H9 (cell line): ENCODE results near the gene DERA. TPM values are rescaled to one million over a fixed set of nuclear protein-coding genes. Genes with fewer than 3 reads are reported as not detected.

ENCODE experiments used
- DNase-seq: peaks from one replicate; pipeline ENCODE4 v3.0.0-alpha.2; 2017
- H2AFZ ChIP-seq: one replicate; pipeline ENCODE4 v1.6.1; 2013; ENCODE audit warnings: mild to moderate bottlenecking, low read length, control low read depth, moderate library complexity
- H2AK5ac ChIP-seq: 2 replicates; pipeline ENCODE4 v1.6.1; 2013; ENCODE audit warnings: low read length, control low read depth, mixed read lengths; ENCODE audit not compliant: insufficient read length
- H2BK120ac ChIP-seq: one replicate; pipeline ENCODE4 v1.6.1; 2013; ENCODE audit warnings: low read depth, mild to moderate bottlenecking, low read length, control low read depth, inconsistent platforms; ENCODE audit not compliant: poor library complexity, severe bottlenecking
- H2BK12ac ChIP-seq: 2 replicates; pipeline ENCODE4 v1.6.1; 2013; ENCODE audit warnings: low read length, control low read depth, mixed read lengths, low read depth; ENCODE audit not compliant: insufficient read length
- H2BK15ac ChIP-seq: 2 replicates; pipeline ENCODE4 v1.6.1; 2013; ENCODE audit warnings: low read depth, low read length, control low read depth
- H2BK20ac ChIP-seq: one replicate; pipeline ENCODE4 v1.6.1; 2013; ENCODE audit warnings: low read depth, mild to moderate bottlenecking, low read length, control low read depth, inconsistent platforms; ENCODE audit not compliant: poor library complexity, severe bottlenecking
- H2BK5ac ChIP-seq: 2 replicates; pipeline ENCODE4 v1.6.1; 2013; ENCODE audit warnings: low read length, control low read depth, mixed read lengths; ENCODE audit not compliant: insufficient read length
- H3K14ac ChIP-seq: 2 replicates; pipeline ENCODE4 v1.6.1; 2013; ENCODE audit warnings: low read length, control low read depth; ENCODE audit not compliant: insufficient read depth
- H3K18ac ChIP-seq: 2 replicates; pipeline ENCODE4 v1.6.1; 2013; ENCODE audit warnings: low read depth, mild to moderate bottlenecking, mixed read lengths, low read length, control low read depth; ENCODE audit not compliant: insufficient read length
- H3K23ac ChIP-seq: 2 replicates; pipeline ENCODE4 v1.6.1; 2013; ENCODE audit warnings: low read length, control low read depth, mixed read lengths, low read depth; ENCODE audit not compliant: insufficient read length
- H3K23me2 ChIP-seq: 2 replicates; pipeline ENCODE4 v1.6.1; 2013; ENCODE audit warnings: low read depth, mild to moderate bottlenecking, mixed read lengths, low read length, control low read depth; ENCODE audit not compliant: insufficient read length, poor library complexity, severe bottlenecking
- H3K27ac ChIP-seq: 2 replicates; pipeline ENCODE4 v1.5.1; 2013; ENCODE audit warnings: low read length, control low read depth, mixed read lengths, low read depth; ENCODE audit not compliant: insufficient read length
- H3K27me3 ChIP-seq: 2 replicates; pipeline ENCODE4 v1.6.1; 2013; ENCODE audit warnings: low read length, control low read depth, inconsistent platforms; ENCODE audit not compliant: insufficient read depth
- H3K4ac ChIP-seq: 2 replicates; pipeline ENCODE4 v1.6.1; 2013; ENCODE audit warnings: low read depth, mild to moderate bottlenecking, control low read depth, inconsistent platforms, low read length, moderate library complexity
- H3K4me1 ChIP-seq: 2 replicates; pipeline ENCODE4 v1.6.1; 2013; ENCODE audit warnings: low read length, control low read depth, inconsistent platforms; ENCODE audit not compliant: insufficient read depth
- H3K4me2 ChIP-seq: 2 replicates; pipeline ENCODE4 v1.6.1; 2013; ENCODE audit warnings: low read length, control low read depth, mixed read lengths; ENCODE audit not compliant: insufficient read length, insufficient read depth
- H3K56ac ChIP-seq: 2 replicates; pipeline ENCODE4 v1.6.1; 2013; ENCODE audit warnings: low read depth, mild to moderate bottlenecking, mixed read lengths, low read length, control low read depth; ENCODE audit not compliant: insufficient read length
- H3K79me1 ChIP-seq: 2 replicates; pipeline ENCODE4 v1.6.1; 2013; ENCODE audit warnings: low read depth, mild to moderate bottlenecking, moderate library complexity, low read length, control low read depth, inconsistent platforms; ENCODE audit not compliant: insufficient read depth, poor library complexity, severe bottlenecking
- H3K79me2 ChIP-seq: 2 replicates; pipeline ENCODE4 v1.6.1; 2013; ENCODE audit warnings: low read length, control low read depth, inconsistent platforms; ENCODE audit not compliant: insufficient read depth
- H3K9ac ChIP-seq: 2 replicates; pipeline ENCODE4 v1.6.1; 2013; ENCODE audit warnings: low read length, control low read depth, mixed read lengths; ENCODE audit not compliant: insufficient read length; ENCODE audit errors: extremely low read depth
- H3K9me3 ChIP-seq: one replicate; pipeline ENCODE4 v1.6.1; 2013; ENCODE audit warnings: low read depth, low read length, inconsistent platforms; ENCODE audit not compliant: control insufficient read depth
- H3T11ph ChIP-seq: one replicate; pipeline ENCODE4 v1.6.1; 2013; ENCODE audit warnings: mild to moderate bottlenecking, low read length, control low read depth, inconsistent platforms
- H4K20me1 ChIP-seq: one replicate; pipeline ENCODE4 v1.6.1; 2013; ENCODE audit not compliant: control insufficient read depth, insufficient read length, insufficient read depth
- H4K5ac ChIP-seq: 2 replicates; pipeline ENCODE4 v1.6.1; 2013; ENCODE audit warnings: low read depth, mild to moderate bottlenecking, mixed read lengths, low read length, control low read depth; ENCODE audit not compliant: insufficient read length
- H4K8ac ChIP-seq: replicated peaks from 2 replicates; pipeline ENCODE4 v1.6.1; 2013; ENCODE audit warnings: low read length, control low read depth, mixed read lengths, low read depth; ENCODE audit not compliant: insufficient read length
- H4K91ac ChIP-seq: 2 replicates; pipeline ENCODE4 v1.6.1; 2013; ENCODE audit warnings: low read depth, mild to moderate bottlenecking, moderate library complexity, mixed read lengths, low read length, control low read depth; ENCODE audit not compliant: insufficient read length
- H3K27ac Mint-ChIP-seq, 3 experiments: 2 replicates in 2 of 3; 3 replicates in 1 of 3; pipeline ENCODE4 v1.8.0; 2020 to 2021; ENCODE audit warnings: mixed read lengths in 3 of 3, mild to moderate bottlenecking in 1 of 3, moderate library complexity in 1 of 3
- H3K27me3 Mint-ChIP-seq: 2 replicates; pipeline ENCODE4 v1.8.0; 2021; ENCODE audit warnings: low read depth, mild to moderate bottlenecking, moderate library complexity, mixed read lengths
- H3K36me3 Mint-ChIP-seq, 3 experiments: 2 replicates in 2 of 3; 3 replicates in 1 of 3; pipeline ENCODE4 v1.8.0; 2020 to 2021; ENCODE audit warnings: low read depth in 3 of 3, mixed read lengths in 3 of 3; ENCODE audit not compliant: insufficient read depth in 1 of 3
- H3K4me1 Mint-ChIP-seq, 2 experiments: 2 replicates each; pipeline ENCODE4 v1.8.0; 2020; ENCODE audit warnings: mixed read lengths in 2 of 2
- H3K4me3 Mint-ChIP-seq, 2 experiments: 2 replicates in 1 of 2; 3 replicates in 1 of 2; pipeline ENCODE4 v1.8.0; 2020 to 2021; ENCODE audit warnings: mild to moderate bottlenecking in 2 of 2, mixed read lengths in 2 of 2, moderate library complexity in 1 of 2
- H3K9me3 Mint-ChIP-seq, 2 experiments: 2 replicates in 1 of 2; 3 replicates in 1 of 2; pipeline ENCODE4 v1.8.0; 2020; ENCODE audit warnings: mild to moderate bottlenecking in 2 of 2, mixed read lengths in 2 of 2, moderate library complexity in 1 of 2
- CTCF ChIP-seq: fragments of 200-600 bp; sonication (generic); conservative IDR thresholded peaks from 3 replicates; pipeline ENCODE4 v1.8.0; 2021; ENCODE audit warnings: antibody characterized with exemption, mild to moderate bottlenecking
- WGBS: extraction: QIAGEN DNeasy Blood & Tissue Kit; methylation state at CpG from one replicate; pipeline ENCODE4 v1.1.7; 2013; ENCODE audit warnings: missing lambda C conversion rate, low lambda C conversion rate, mixed read lengths; ENCODE audit not compliant: insufficient read length; ENCODE audit errors: extremely low coverage; 5-methylcytosine and 5-hydroxymethylcytosine counted together
- total RNA-seq: library from RNA; stranded (reverse); gene quantifications from 2 replicates; pipeline ENCODE4 v1.2.1, GENCODE V29; 2021

The DERA gene
- total RNA-seq, 1 experiment from 2014 or later, result 20.9 TPM

GRCh38 chr12:15984963-15985362 lies 73.8 kb downstream of the DERA start:
- H3K9me3 Mint-ChIP-seq, result no peaks in the 10 kb centered on the region
- Histone ChIP-seq H2BK15ac (no peak overlapping the region), H2AFZ (no peak overlapping the region), H4K8ac (no peak overlapping the region), H4K91ac (no peak overlapping the region), H3K23ac (no peak overlapping the region), H3K27ac (no peak overlapping the region), H4K20me1 (no peaks in the 10 kb centered on the region), H3K9me3 (no peaks in the 10 kb centered on the region), H2AK5ac (no peak overlapping the region), H3K4ac (no peak overlapping the region), H3K23me2 (no peaks in the 10 kb centered on the region), H3K27me3 (no peaks in the 10 kb centered on the region), H2BK12ac (no peak overlapping the region), H3K4me1 (peaks cover 1% of the 10 kb centered on the region; the same call in 1 of the 2 replicates), H2BK120ac (no peak overlapping the region), H3K9ac (no peak overlapping the region), H3K79me1 (no peaks in the 10 kb centered on the region), H3K14ac (no peak overlapping the region), H3T11ph (no peak overlapping the region), H3K56ac (no peak overlapping the region), H2BK5ac (no peak overlapping the region), H4K5ac (no peak overlapping the region), H2BK20ac (no peak overlapping the region), H3K79me2 (no peaks in the 10 kb centered on the region), H3K18ac (no peak overlapping the region), H3K4me2 (no peak overlapping the region)
- no CpG with 5 or more reads among the region's 2 CpGs for WGBS
- H3K27me3 Mint-ChIP-seq, result no peaks in the 10 kb centered on the region
- no peak overlapping the region for H3K4me3 Mint-ChIP-seq
- DNase-seq, result no peak
- H3K36me3 Mint-ChIP-seq, result peaks cover 5 to 16% (median 6%) of the 10 kb centered on the region in 3 experiments; a peak in 5 of 7 replicates
- peaks cover 14% of the 10 kb centered on the region in 2 experiments for H3K4me1 Mint-ChIP-seq
- H3K27ac Mint-ChIP-seq, result no peak overlapping the region; a peak in 1 of 7 replicates
- TF ChIP-seq CTCF, result no peak
